Kidney (tissue), 14 donors: Measurements from ENCODE around the gene ANKRD65. TPM values are rescaled to one million over a fixed set of nuclear protein-coding genes. Genes with fewer than 3 reads are reported as not detected.
"Not testable (repeated sequence)": the region's sequence is repeated elsewhere in the genome, so short reads cannot be mapped to it uniquely, and the experiment has no call there.

Experiments used
- DNase-seq, 5 donors: peaks; one replicate each; pipeline ENCODE4 v3.0.0-alpha.2; 2013 to 2020
- FAIRE-seq: peaks from 2 replicates; lab custom pipeline; 2012; peaks lifted over from hg19 to GRCh38; lab: Jason Lieb, UNC
- H3K27ac ChIP-seq, 2 donors: one replicate each; pipeline ENCODE4 v1.7.0; 2013; ENCODE audit warnings: low read depth in 2 of 2, low read length in 2 of 2, inconsistent platforms in 1 of 2
- H3K27me3 ChIP-seq: one replicate; pipeline ENCODE4 v1.7.1; 2013; ENCODE audit warnings: low read length, inconsistent platforms; ENCODE audit not compliant: control insufficient read depth, insufficient read depth
- H3K36me3 ChIP-seq, 3 donors: one replicate each; pipeline versions ENCODE4 v1.7.0 to v1.7.1; 2013; ENCODE audit warnings: low read length in 3 of 3, control low read depth in 1 of 3, inconsistent platforms in 1 of 3; ENCODE audit not compliant: insufficient read depth in 3 of 3, control insufficient read depth in 2 of 3
- H3K4me1 ChIP-seq, 3 donors: one replicate each; pipeline versions ENCODE4 v1.7.0 to v1.7.1; 2013; ENCODE audit warnings: low read length in 3 of 3, inconsistent platforms in 1 of 3, low read depth in 1 of 3; ENCODE audit not compliant: control insufficient read depth in 2 of 3, insufficient read depth in 2 of 3
- H3K4me3 ChIP-seq, 3 donors: one replicate each; pipeline versions ENCODE4 v1.7.0 to v1.8.1; 2013; ENCODE audit warnings: low read length in 3 of 3, control low read depth in 1 of 3, inconsistent platforms in 1 of 3
- H3K9ac ChIP-seq, 3 donors: one replicate each; pipeline versions ENCODE4 v1.7.0 to v1.7.1; 2013; ENCODE audit warnings: low read length in 3 of 3, control low read depth in 1 of 3, inconsistent platforms in 1 of 3
- H3K9me3 ChIP-seq, 3 donors: one replicate each; pipeline versions ENCODE4 v1.7.0 to v1.7.1; 2013; ENCODE audit warnings: low read length in 3 of 3, control low read depth in 1 of 3, inconsistent platforms in 1 of 3; ENCODE audit not compliant: control insufficient read depth in 2 of 3, insufficient read depth in 1 of 3
- CTCF ChIP-seq: IDR thresholded peaks from 3 replicates; pipeline ENCODE4 v1.5.1; 2012; ENCODE audit warnings: mild to moderate bottlenecking, moderate library complexity, borderline replicate concordance; ENCODE audit not compliant: insufficient read depth; ENCODE audit errors: extremely low read depth
- intact Hi-C: fragments of 100-400 bp; cut with DNase I; formaldehyde crosslinking; loops from one replicate; pipeline ENCODE4 v1.11.1; 2022
- polyA plus RNA-seq: library from polyadenylated mRNA; stranded (reverse); fragments of 350-450 nt; fragmentation: Illumina TruSeq; extraction: RNeasy Lipid Tissue Mini Kit (QIAGEN cat#74804); gene quantifications from one replicate; pipeline ENCODE4 v1.2.3, GENCODE V29; 2014; ENCODE audit warnings: low read depth, low replicate concordance; ENCODE audit not compliant: insufficient read depth
- total RNA-seq: library from RNA; stranded (reverse); fragmentation: NEBNext Ultra II Directional; extraction: Animal tissue kit (Norgen Biotek cat#: 25700); gene quantifications from one replicate; pipeline ENCODE4 v1.2.1, GENCODE V29; 2021
- donor health status: control.
- donor health status: control.
- donor health status: control.
- donor health status: control.
- donor health status: control.
- donor health status: DM: yes; HTN: yes; CAD: no.
- donor health status: Normal renal cell carcinoma (clear cell type).

The ANKRD65 gene
- total and polyA plus RNA-seq, 2 donors from 2014 or later: 5.2 to 7.1 TPM

GRCh38 chr1:1456683-1457255 is 35.7 kb upstream of the ANKRD65 start:
- H3K27me3 ChIP-seq, H3K36me3 ChIP-seq, H3K9ac ChIP-seq, H3K4me1 ChIP-seq, DNase-seq, H3K27ac ChIP-seq, FAIRE-seq, H3K4me3 ChIP-seq, H3K9me3 ChIP-seq, intact Hi-C loops: not testable (repeated sequence)

- H3K4me1 ChIP-seq, H3K36me3 ChIP-seq, H3K9ac ChIP-seq, DNase-seq, FAIRE-seq, H3K9me3 ChIP-seq, H3K27ac ChIP-seq, H3K4me3 ChIP-seq, intact Hi-C loops, H3K27me3 ChIP-seq: not testable (repeated sequence)
These were observed 34.9 kb upstream of the ANKRD65 start for GRCh38 chr1:1455934-1456333.

- no peak for DNase-seq
- intact Hi-C loops: no loop called here
These were observed 34.3 kb upstream of the ANKRD65 start for GRCh38 chr1:1455366-1455884.

GRCh38 chr1:1454286-1455056 is 33.4 kb upstream of the ANKRD65 start:
- H3K36me3 ChIP-seq, FAIRE-seq, H3K27ac ChIP-seq, H3K4me3 ChIP-seq, DNase-seq, H3K9ac ChIP-seq, intact Hi-C loops, H3K9me3 ChIP-seq, H3K27me3 ChIP-seq, H3K4me1 ChIP-seq: not testable (repeated sequence)

More at GRCh38 chr1:1455366-1455884, 34.3 kb upstream of the ANKRD65 start:
- no peak for TF ChIP-seq CTCF
- no peaks in the 10 kb centered on the region for H3K36me3 ChIP-seq
- H3K9ac ChIP-seq: no peak overlapping the region
- no peaks in the 10 kb centered on the region for H3K9me3 ChIP-seq
- H3K4me3 ChIP-seq: no peak overlapping the region
- H3K4me1 ChIP-seq: no peaks in the 10 kb centered on the region
- FAIRE-seq: no peak
- H3K27me3 ChIP-seq: no peaks in the 10 kb centered on the region
- no peak overlapping the region for H3K27ac ChIP-seq

GRCh38 chr1:1452882-1453281 is 31.8 kb upstream of the ANKRD65 start:
- intact Hi-C loops: no loop called here

GRCh38 chr1:1452365-1452739 is 31.3 kb upstream of the ANKRD65 start:
- intact Hi-C loops, H3K36me3 ChIP-seq, H3K4me1 ChIP-seq, H3K27ac ChIP-seq, H3K27me3 ChIP-seq, DNase-seq, H3K9me3 ChIP-seq, H3K4me3 ChIP-seq, H3K9ac ChIP-seq, FAIRE-seq: not testable (repeated sequence)

More at GRCh38 chr1:1452882-1453281, 31.8 kb upstream of the ANKRD65 start:
- Histone ChIP-seq H3K4me3 (no peak overlapping the region), H3K9me3 (no peaks in the 10 kb centered on the region), H3K4me1 (no peaks in the 10 kb centered on the region), H3K9ac (no peak overlapping the region), H3K27me3 (no peaks in the 10 kb centered on the region), H3K27ac (no peak overlapping the region), H3K36me3 (no peaks in the 10 kb centered on the region)
- no peak for FAIRE-seq
- TF ChIP-seq CTCF: no peak
- no peak for DNase-seq
